Posterior cingulate gyrus (tissue), 11 donors: ENCODE data around the gene MAB21L4.
"Not testable (repeated sequence)": the region's sequence is repeated elsewhere in the genome, so short reads cannot be mapped to it uniquely, and the experiment has no call there.

Source experiments
- DNase-seq, 10 donors: peaks; one replicate each; pipeline versions ENCODE4 v3.0.0 to v3.0.0-alpha.2; 2020 to 2021; ENCODE audit warnings: mixed read lengths in 3 of 10
- intact Hi-C: fragments of 100-400 bp; cut with DNase I; formaldehyde crosslinking; loops from one replicate; pipeline ENCODE4 v1.15.1; 2023

The MAB21L4 gene

DNA sequence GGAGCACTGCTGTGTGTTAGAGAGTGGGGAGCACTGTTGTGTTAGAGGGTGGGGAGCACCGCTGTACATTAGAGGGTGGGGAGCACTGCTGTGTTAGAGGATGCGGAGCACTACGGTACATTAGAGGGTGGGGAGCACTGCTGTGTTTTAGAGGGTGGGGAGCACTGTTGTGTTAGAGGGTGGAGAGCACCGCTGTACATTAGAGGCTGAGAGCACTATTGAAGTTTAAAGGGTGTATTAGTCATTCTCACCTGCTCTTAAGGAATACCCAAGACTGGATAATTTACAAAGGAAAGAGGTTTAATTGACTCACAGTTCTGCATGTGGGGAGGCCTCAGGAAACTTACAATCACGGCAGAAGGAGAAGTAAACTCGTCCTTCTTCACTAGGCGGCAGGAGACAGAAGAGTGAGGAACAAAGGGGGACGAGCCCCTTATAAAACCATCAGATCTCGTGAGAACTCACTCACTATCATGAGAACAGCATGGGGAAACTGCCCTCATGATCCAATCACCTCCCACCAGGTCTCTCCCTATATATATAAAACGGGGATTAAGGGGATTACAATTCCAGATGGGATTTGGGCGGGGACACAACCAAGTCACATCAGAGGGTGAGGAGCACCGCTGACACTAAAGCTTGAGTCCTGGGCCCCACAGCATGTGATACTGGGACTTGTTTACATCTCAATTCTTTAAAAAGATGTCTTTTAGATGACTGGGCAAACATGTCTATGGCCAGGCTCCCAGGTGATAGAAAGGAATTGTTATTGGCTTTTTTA is 46.9 kb downstream of the MAB21L4 start:
- DNase-seq: peak in 1 of 10 donors; percentile 49

DNA sequence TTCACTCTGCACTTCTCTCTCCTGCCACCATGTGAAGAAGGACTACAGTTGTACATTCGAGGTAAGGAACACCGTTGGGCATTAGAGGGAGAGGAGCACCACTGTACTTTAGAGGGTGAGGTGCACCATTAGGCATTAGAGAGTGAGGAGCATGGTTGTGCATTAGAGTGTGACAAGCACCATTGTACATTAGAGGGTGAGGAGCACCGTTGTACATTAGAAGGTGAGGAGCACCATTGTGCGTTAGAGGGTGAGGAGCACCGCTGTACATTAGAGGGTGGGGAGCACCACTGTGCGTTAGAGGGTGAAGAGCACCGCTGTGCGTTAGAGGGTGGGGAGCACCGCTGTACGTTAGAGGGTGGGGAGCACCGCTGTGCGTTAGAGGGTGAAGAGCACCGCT is 48.1 kb downstream of the MAB21L4 start:
- no peak for DNase-seq
- intact Hi-C loops: no loop called here

More for the DNA sequence above, 46.9 kb downstream of the MAB21L4 start:
- intact Hi-C loops: no loop called here

DNA sequence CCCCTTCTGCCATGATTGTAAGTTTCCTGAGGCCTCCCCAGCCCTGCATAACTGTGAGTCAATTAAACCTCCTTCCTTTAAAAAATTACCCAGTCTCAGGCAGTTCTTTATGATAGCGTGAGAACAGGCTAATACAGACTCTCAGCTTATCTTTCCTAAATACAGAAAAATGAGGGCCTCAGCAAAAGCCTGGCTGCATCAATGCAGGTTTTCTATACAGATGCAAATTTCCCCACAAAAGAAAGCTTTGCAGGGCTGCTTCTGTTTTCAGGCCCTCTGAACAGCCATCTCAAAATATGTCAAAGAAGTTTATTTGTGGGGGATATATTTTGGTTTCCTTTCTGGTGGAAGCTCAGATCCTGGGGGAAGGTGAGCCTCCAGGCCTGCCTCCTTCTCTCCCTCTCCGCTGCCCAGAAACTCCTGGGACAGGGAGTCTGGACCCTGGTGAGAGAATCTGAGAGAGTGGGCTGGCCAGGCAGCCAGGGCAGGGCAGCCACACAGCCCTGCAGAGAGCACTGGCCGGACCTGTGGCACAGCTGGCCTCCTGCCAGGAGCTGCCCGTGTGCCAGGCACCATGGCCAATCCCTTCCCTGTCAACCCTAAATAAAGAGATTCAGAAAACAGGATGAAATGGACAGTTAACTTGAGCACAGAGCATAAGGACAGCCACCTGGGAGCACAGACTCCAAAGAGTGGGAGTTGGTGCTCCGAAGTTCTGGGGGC is 48.9 kb downstream of the MAB21L4 start:
- no peak for DNase-seq
- intact Hi-C loops: no loop called here

DNA sequence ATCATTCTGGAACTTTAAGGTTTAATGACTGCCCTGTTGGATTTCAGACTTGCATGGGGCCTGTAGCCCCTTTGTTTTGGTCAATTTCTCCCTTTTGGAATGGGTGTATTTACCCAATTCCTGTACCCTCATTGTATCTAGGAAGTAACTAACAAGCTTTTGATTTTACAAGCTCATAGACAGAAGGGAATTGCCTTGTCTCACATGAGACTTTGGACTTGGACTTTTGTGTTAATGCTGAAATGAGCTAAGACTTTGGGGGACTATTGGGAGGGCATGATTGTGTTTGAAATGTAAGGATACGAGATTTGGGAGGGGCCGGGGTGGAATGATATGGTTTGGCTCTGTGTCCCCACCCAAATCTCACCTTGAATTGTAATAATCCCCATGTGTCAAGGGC is 49.6 kb downstream of the MAB21L4 start:
- intact Hi-C loops, DNase-seq: not testable (repeated sequence)

DNA sequence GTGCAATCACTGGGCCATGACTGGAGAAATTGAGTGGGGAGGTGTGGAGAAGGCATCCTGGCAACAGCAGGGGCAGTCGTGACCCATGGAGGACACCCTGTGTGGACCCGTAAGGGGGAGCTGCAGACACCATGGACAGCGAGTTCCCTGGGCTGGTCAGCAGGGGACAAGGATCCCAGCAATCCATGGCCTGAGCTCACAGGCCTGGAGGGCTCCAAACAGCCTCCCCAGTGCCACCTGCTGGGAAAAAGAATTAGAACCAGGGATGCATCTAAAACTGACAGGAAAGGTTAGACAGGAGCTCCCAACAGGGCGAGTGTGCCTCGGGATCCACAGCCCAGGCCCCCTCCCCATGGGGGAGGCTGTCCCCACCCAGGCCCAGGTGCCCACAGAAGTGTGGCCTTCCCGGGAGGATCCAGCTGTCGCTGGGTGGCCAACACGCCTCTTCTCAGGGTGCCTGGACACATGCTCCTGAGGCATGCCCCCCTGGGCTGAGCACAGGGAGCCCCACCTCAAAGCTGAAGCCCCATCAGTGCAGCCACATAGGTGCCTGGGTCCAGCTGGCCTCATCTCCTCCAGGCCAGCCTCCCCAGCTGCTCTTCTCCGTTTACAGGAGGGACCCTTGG is 55.4 kb downstream of the MAB21L4 start:
- intact Hi-C loops: no loop called here
- DNase-seq: peak; percentile 52 to 95 (median 73)

DNA sequence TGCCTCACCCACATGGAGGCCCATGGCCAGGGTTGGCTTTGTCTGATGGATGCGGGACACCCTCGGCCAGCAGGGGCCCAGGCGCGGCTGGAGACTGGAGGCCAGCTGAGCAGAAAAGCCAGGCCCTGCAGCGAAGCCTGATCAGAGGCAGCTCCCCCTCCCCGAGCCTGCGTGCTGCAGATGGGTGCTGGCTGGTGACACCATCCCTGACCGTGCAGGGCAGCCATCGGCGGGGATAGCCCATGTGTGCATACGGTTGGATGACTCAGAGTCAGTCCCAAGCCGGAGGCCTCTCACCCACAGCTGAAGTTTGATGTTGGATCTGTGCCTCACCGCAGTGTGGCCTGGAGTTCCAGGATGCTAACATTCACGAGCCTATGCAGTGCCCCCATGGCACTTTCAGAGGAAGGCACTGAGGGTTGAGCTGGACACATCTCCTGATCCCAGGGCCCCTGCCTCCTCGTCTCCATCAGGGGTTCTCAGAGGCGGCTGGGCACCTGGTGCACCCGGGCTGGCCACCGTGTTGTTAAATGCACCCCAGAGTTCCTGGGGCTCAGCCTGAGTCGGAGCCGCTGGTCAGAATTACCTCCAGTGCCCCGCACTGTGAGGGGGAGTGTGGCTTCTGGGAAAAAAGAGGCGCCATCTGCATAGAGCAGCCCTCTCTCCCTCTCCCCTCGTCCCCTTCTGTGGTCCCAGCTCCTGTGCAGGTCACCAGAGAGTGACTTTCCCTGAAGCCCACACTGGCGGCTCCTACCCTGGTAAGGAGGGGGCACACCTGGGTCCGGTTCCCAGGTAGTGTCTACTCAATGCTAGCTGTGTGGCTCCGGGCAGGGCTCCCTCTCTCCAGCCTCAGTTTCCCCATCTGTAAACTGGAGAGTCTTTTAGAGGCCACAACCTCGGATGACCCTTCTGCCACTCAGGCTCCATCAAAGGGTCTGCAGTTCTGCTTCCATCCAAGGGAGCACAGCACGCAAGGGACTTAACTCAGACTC is 56.5 kb downstream of the MAB21L4 start:
- no peak for DNase-seq
- intact Hi-C loops: no loop called here

DNA sequence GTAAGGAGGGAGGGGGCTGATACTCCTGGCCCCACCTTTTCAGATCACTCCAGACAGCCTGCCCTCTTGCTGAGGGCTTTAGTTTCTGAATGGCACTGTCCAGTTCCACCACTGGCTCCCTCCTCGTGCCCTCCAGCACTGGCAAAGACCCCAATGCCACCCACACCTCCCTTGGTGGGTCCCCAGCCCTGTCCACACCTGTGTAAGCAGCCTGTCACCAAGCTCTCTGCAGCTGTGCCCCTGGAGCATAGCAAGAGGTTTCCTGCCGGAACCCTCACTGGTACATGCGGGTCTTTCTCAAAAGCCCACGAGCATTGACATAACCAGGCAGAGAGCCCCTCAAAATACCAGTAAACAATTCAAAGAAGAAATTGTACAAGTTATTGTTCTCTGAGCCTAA is 58.3 kb downstream of the MAB21L4 start:
- no peak for DNase-seq
- intact Hi-C loops: no loop called here

DNA sequence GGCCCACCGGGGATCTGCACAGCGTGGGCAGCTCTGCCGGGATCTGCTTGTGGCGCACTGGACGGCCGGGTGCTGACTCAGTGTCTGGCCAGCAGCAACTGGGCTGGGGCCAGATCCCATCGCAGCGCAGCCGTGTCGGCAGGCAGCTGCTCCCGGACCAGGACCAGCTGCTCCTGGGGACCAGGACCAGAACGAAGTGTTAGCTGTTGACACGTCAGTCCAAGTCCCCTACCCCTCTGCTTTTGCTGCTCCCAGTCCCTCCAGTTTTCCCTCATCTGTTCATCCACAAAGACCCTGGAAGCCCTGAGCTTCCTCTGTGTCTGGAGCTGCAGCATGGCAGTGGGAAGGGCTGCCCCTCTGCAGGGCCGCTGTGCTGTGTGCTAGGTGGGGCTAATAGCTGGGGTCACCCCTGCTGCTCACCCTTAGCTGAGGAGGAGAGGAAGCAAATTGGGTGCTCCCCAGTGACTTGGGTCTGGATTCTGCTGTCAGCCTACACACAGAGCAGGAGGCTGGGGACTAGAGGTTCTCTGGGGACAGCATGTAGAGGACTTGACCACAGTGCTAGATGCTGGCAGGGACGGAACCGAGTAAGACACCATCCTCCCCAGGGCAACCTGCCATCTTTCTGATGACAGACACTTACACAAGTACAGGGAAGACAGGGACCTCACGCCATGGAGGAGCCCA is 59.0 kb downstream of the MAB21L4 start:
- intact Hi-C loops: no loop called here
- DNase-seq: peak; percentile 55 to 96 (median 68)
